Stimulated activated CD8-positive, alpha-beta memory T cell treated with anti-CD3 and anti-CD28 coated beads, Interleukin-12 subunit alpha, Interleukin-12 subunit beta, amount 100 ng/mL, for 24 hours (primary cell): Measurements from ENCODE around the gene CABS1.

Experiments
- DNase-seq: peaks from one replicate; pipeline ENCODE4 v3.0.0-alpha.2; 2020; ENCODE audit errors: extremely low read depth

CABS1 gene

DNA sequence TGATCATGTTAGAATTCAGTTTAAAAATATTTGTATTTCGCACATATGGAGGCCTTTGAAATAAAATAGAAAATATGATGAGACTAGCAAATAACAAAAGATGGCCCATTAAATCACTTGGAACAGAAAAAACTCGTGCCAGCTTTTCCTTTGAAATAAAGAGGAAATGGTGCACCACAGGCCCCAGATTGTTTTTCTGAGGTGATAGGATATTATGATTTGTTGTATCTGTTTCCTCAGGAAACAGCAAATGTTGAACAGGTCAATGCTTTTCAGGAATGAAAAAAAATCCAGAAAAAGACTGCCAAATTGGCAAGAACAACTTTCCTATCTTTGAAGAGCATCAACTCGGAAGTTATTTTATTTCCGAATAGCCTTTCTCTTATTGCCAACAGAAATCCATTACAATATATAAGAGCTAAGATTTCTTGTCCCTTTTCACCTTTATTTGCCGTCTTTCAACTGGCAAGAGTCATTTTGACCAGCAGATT lies 48.0 kb downstream of the CABS1 start, which contains the start of gene SMR3B:
TSS of gene SMR3B (plus strand) at position 441 of the 491 bp plus-strand sequence. CDS start 1,380 bp downstream, outside the sequence.
- DNase-seq, result no peak
